HEK293T (cell line): ENCODE measurements around the gene REXO1.

Source experiments
- CTCF ChIA-PET: fragments of 350-600 bp; formaldehyde crosslinking; extraction: SDS; loops from one replicate; lab custom pipeline; 2021; ENCODE audit warnings: antibody characterized with exemption, inconsistent platforms; lab: Yijun Ruan, JAX
- POLR2A ChIA-PET: fragments of 350-600 bp; formaldehyde crosslinking; extraction: SDS; loops from one replicate; lab custom pipeline; 2020; ENCODE audit warnings: antibody characterized with exemption, inconsistent platforms; lab: Yijun Ruan, JAX
- DNase-seq: peaks from one replicate; pipeline ENCODE4 v3.0.0; 2012; ENCODE audit warnings: mixed read lengths; ENCODE audit errors: extremely low spot score
- ARNT ChIP-seq: fragments of 450-650 bp; IDR thresholded peaks from 2 replicates; pipeline ENCODE4 v1.6.1; 2017; ENCODE audit warnings: mild to moderate bottlenecking
- BHLHE40 ChIP-seq: fragments of 450-650 bp; IDR thresholded peaks from 2 replicates; pipeline ENCODE4 v1.6.1; 2016; ENCODE audit warnings: mild to moderate bottlenecking, moderate library complexity, borderline replicate concordance
- CTBP1 ChIP-seq: fragments of 450-650 bp; IDR thresholded peaks from 2 replicates; pipeline ENCODE4 v1.6.1; 2016; ENCODE audit warnings: borderline replicate concordance
- ELF4 ChIP-seq: fragments of 450-650 bp; IDR thresholded peaks from 2 replicates; pipeline ENCODE4 v1.6.1; 2017; ENCODE audit warnings: antibody characterized with exemption
- FOXA1 ChIP-seq: fragments of 450-650 bp; IDR thresholded peaks from 2 replicates; pipeline ENCODE4 v1.6.1; 2016; ENCODE audit warnings: mild to moderate bottlenecking
- FOXK2 ChIP-seq: fragments of 450-650 bp; IDR thresholded peaks from 2 replicates; pipeline ENCODE4 v1.6.1; 2016; ENCODE audit warnings: mild to moderate bottlenecking
- FOXM1 ChIP-seq: fragments of 450-650 bp; IDR thresholded peaks from 2 replicates; pipeline ENCODE4 v1.6.1; 2017; ENCODE audit warnings: mild to moderate bottlenecking, borderline replicate concordance
- HDGF ChIP-seq: fragments of 450-650 bp; IDR thresholded peaks from 2 replicates; pipeline ENCODE4 v1.6.1; 2017; ENCODE audit warnings: antibody characterized with exemption, borderline replicate concordance
- L3MBTL2 ChIP-seq: fragments of 450-650 bp; conservative IDR thresholded peaks from 2 replicates; pipeline ENCODE4 v1.6.1; 2016; ENCODE audit warnings: mild to moderate bottlenecking
- LEF1 ChIP-seq: fragments of 450-650 bp; IDR thresholded peaks from 2 replicates; pipeline ENCODE4 v1.6.1; 2017; ENCODE audit warnings: mild to moderate bottlenecking, borderline replicate concordance
- NFRKB ChIP-seq: fragments of 450-650 bp; IDR thresholded peaks from 2 replicates; pipeline ENCODE4 v1.6.1; 2016; ENCODE audit warnings: mild to moderate bottlenecking, moderate library complexity
- SP1 ChIP-seq: fragments of 450-650 bp; IDR thresholded peaks from 2 replicates; pipeline ENCODE4 v1.6.1; 2017
- SUZ12 ChIP-seq: fragments of 450-650 bp; IDR thresholded peaks from 2 replicates; pipeline ENCODE4 v1.6.1; 2016; ENCODE audit warnings: mild to moderate bottlenecking
- TARDBP ChIP-seq: fragments of 450-650 bp; IDR thresholded peaks from 2 replicates; pipeline ENCODE4 v1.6.1; 2016
- ZNF384 ChIP-seq: fragments of 450-650 bp; IDR thresholded peaks from 2 replicates; pipeline ENCODE4 v1.6.1; 2016
- TF ChIP-seq, protein P1 (sequence below): fragments of 450-650 bp; IDR thresholded peaks from 2 replicates; pipeline ENCODE4 v1.6.1; 2016

The REXO1 gene

DNA sequence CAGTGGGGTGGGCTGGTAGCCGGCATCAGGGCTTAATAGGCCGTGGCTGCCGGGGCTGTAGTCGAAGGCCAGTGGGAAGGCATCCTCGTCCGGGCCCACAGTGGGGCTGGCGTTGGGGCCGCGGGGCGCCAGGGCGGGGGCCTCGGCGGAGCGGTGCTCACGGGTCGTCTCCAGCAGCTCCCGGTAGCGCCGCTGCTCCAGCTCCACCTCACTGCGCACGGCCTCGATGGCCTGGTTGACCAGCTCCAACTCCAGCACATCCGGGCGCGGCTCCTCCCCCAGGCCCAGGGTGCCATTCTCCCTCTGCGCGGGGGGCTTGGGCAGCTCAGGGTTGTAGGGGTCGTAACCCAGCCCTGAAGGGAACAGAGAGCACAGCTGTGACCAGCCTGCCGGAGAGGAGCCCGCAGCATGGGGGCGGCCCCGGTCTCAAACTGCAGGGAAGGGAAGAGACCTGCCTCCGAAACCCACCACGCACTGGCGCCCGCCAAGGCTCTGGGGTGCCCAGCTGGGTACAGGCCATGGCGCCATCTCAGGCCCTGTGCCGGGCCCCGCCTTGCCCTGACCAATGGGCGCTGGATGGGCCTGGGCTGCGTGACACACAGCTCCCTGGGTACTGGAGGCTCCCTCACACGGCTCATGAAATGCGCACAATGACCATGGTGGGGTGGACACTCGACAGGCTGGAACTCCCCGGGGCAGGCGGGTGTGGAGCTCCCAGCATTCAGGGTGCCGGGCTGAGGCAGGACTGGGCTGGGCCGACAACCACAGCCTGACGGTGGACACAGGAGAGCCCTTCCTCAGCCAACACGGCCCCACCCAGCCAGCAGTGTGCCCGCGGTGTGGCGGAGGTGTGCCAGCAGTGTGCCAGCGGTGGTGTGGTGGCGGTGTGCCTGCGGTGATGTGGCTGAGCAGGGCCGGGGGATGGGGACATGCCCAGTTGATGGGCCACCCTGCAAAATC, 19.7 kb downstream of the REXO1 start:
- CTCF ChIA-PET = interaction anchor here (2.1 kb wide), 1 partner anchor 10 kb away, joined by 8 read pairs; no protein-coding TSS in a partner anchor
- POLR2A ChIA-PET = no interaction called here
- TF ChIP-seq TARDBP (no peak), HDGF (no peak), CTBP1 (no peak), FOXA1 (no peak), L3MBTL2 (no peak), FOXM1 (no peak), ELF4 (no peak), ARNT (no peak), LEF1 (no peak), ZNF384 (no peak), FOXK2 (no peak), SP1 (no peak), NFRKB (no peak), BHLHE40 (no peak), SUZ12 (no peak)
- TF ChIP-seq, protein P1, sequence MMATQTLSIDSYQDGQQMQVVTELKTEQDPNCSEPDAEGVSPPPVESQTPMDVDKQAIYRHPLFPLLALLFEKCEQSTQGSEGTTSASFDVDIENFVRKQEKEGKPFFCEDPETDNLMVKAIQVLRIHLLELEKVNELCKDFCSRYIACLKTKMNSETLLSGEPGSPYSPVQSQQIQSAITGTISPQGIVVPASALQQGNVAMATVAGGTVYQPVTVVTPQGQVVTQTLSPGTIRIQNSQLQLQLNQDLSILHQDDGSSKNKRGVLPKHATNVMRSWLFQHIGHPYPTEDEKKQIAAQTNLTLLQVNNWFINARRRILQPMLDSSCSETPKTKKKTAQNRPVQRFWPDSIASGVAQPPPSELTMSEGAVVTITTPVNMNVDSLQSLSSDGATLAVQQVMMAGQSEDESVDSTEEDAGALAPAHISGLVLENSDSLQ = no peak
- DNase-seq = no peak

DNA sequence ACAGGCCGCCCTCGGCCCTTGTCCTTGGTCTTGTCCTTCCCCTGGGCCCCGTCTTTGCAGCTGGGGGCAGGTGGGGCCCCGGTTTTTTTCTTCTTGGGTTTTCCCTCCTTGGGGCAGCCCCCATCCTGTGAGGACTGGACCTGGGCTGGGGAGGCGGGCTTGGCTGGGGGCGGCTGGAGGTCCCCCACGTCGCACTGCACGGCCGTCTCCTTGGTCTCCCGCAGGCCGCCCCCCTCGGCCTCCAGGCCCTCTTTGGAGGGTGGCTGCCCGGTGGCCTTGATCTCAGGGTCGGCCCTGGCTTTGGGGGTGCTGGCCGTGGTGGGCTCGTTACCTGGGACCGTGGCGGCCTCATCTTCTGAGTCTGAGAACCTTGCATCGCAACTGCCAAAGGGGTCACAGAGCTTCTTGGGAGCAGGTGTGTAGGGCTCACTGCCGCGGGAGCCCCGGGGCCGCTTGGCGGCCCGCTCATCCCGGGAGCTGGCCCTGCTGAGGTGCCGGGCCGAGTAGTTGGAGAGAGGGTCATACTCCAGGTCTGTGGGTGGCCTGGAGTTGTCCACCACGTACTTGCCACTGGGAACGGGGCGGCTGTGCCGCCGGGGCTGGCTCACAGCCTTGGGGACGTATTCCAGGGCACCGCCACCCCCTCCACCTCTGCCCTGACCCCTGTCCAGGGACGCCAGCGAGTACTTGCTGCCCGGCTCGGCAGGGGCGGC, 20.6 kb downstream of the REXO1 start:
- DNase-seq = no peak
- no peak for TF ChIP-seq CTBP1
- TF ChIP-seq SUZ12 = no peak
- TF ChIP-seq NFRKB = no peak
- no peak for TF ChIP-seq TARDBP
- TF ChIP-seq FOXK2 = no peak
- TF ChIP-seq L3MBTL2 = no peak
- TF ChIP-seq ZNF384 = no peak
- TF ChIP-seq LEF1 = no peak
- TF ChIP-seq HDGF = no peak
- ChIA-PET CTCF (interaction anchor here (2.1 kb wide), 1 partner anchor 10 kb away, joined by 32 read pairs; no protein-coding TSS in a partner anchor), POLR2A (no interaction called here)

DNA sequence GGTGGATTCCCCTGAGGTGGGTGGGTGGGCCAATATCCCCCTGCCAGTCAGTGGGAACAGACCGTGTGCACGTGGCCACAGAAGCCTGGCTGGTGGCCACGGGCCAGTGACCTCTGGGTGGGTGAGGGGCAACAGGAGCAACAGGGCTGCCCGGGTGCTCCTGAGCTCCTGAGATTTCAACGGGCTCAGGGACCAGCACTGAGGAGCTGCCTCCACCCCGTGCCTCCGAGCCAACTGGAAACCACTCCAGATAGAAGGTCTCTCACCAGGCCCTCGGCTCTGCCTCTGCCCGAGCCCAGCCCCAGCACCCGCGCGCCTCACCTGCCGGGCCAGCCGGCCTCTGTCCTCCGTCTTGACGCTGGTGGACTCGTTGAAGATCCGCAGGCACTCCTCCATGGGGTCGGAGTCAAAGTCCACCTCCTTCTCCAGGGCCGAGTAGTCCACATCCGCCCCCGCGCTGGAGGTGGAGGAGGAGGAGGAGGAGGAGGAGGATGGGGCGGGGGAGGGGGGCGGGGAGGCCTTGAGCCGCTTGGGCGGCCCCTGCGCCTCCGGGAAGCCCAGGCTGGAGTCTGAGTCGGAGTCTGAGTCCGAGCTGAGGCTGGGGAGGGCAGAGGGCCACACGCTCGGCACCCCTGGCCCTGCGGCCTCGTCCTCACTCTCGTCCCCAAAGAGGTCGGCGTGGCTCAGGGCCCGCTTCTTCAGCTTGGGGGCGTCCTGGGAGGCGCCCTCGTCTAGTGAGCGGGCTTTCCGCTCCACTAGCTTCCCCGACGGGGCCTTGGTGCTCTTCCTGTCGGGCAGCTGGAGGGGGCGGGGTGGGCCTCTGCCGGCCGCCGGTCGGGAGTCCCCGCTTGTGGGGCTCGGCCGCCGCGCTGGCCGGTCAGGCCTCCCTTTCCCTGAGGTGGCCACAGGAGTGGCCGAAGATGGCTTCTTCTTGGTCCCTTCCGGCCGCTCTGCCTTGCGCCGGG, 21.4 kb downstream of the REXO1 start:
- CTCF ChIA-PET = interaction anchor here (0.6 to 2.1 kb wide), 25 partner anchors 8 to 283 kb away, joined by 3 to 32 read pairs (median 5); no protein-coding TSS in a partner anchor
- POLR2A ChIA-PET = interaction anchor here (1.0 to 1.1 kb wide), 2 partner anchors 11 to 49 kb away, joined by 4 to 6 read pairs; no protein-coding TSS in a partner anchor
- TF ChIP-seq FOXA1 (no peak), ARNT (no peak)
- DNase-seq = no peak

DNA sequence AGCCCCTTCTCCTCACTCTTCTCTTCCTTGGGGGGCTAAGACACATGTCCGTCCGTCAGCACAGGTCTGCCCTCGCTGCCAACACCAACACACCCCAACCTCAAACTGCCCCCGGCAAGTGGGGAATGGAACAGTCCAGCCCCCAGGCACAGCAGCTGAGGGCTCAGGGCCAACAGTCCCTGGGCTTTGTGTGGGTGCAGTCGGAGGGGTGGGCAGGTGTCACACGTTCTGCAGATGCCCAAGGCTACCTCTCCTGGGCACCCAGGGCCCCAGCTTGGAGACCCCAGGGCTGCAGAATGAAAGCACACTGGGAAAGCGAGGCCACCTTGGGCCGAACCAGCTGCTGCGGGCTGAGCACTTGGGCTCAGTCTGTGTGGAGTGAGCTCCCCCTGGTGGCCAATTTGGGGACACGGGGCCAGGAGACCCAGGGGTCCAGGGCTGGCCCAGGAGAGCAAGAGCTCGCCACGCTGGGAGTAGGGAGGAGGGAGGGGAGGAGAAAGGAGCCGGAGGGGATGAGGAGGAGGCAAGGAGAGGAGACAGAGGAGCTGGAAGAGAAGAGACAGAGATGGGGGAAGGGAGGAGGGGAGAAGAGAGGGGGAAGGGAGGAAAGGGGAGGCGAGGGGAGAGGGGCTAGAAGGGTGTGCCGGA, 22.2 kb downstream of the REXO1 start:
- ChIA-PET CTCF (interaction anchor here (0.6 to 2.1 kb wide), 25 partner anchors 9 to 282 kb away, joined by 3 to 32 read pairs (median 5); no protein-coding TSS in a partner anchor), POLR2A (interaction anchor here (1.0 to 1.4 kb wide), 3 partner anchors 11 to 50 kb away, joined by 4 to 6 read pairs (median 4); no protein-coding TSS in a partner anchor)
- DNase-seq = peak; percentile 89
- no peak for TF ChIP-seq L3MBTL2
- no peak for TF ChIP-seq NFRKB
- TF ChIP-seq SP1 = no peak
- no peak for TF ChIP-seq LEF1
- TF ChIP-seq FOXM1 = no peak
- no peak for TF ChIP-seq CTBP1
- no peak for TF ChIP-seq ZNF384
- no peak for TF ChIP-seq BHLHE40
- no peak for TF ChIP-seq ARNT
- TF ChIP-seq, protein P1 = no peak
- TF ChIP-seq SUZ12 = no peak
- TF ChIP-seq FOXA1 = no peak
- TF ChIP-seq HDGF = no peak
- TF ChIP-seq TARDBP = no peak
- no peak for TF ChIP-seq ELF4
- no peak for TF ChIP-seq FOXK2

DNA sequence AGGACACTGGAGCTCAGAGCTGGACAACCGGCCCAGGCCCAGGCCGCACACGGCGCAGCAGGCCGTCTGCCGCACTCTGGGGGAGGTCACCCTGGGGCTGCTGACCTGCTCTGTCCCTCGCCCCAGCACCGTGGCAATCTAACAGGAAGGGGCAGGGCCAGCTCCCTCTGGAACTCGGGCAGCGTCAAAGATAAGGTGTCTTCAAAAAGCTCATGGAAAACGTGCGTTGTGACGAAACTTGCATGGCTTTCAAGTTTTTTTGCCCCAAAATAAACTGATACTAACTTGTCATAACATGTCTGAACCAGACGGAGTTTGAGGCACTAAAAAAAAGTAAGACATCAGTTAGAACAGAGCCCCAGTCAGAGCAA, 24.0 kb downstream of the REXO1 start:
- TF ChIP-seq FOXM1 (no peak), NFRKB (no peak), L3MBTL2 (no peak), FOXK2 (no peak), ARNT (no peak), SUZ12 (no peak), TARDBP (no peak), HDGF (no peak), ELF4 (no peak), FOXA1 (no peak), CTBP1 (no peak), LEF1 (no peak), ZNF384 (no peak), BHLHE40 (no peak), SP1 (no peak)
- TF ChIP-seq, protein P1 = no peak
- DNase-seq = no peak
- ChIA-PET POLR2A (no interaction called here), CTCF (no interaction called here)
